Vagina (tissue), 2 donors: ENCODE results near the gene RNU1-1. TPM values are rescaled to one million over a fixed set of nuclear protein-coding genes. Genes with fewer than 3 reads are reported as not detected.
A peak's percentile ranks its signal among the peaks of the same experiment; 100 is the strongest.
"Not testable (repeated sequence)": the region's sequence is repeated elsewhere in the genome, so short reads cannot be mapped to it uniquely, and the experiment has no call there.

Experiments used
- DNase-seq, 2 donors: peaks; one replicate each; pipeline ENCODE4 v3.0.0-alpha.2; 2017; ENCODE audit errors: extremely low spot score in 2 of 2
- H3K27ac ChIP-seq: fragments of 200-600 bp; sonication (generic); one replicate; pipeline ENCODE4 v1.5.1; 2019
- H3K27me3 ChIP-seq: fragments of 200-600 bp; sonication (generic); one replicate; pipeline ENCODE4 v1.5.1; 2019
- H3K36me3 ChIP-seq, 2 donors: fragments of 200-600 bp; sonication (generic); one replicate each; pipeline ENCODE4 v1.5.1; 2017 to 2019
- H3K4me1 ChIP-seq: fragments of 200-600 bp; sonication (generic); one replicate; pipeline ENCODE4 v1.5.1; 2019
- H3K4me3 ChIP-seq, 2 donors: fragments of 200-600 bp; sonication (generic); 1 replicate in 1 of 2; 2 replicates in 1 of 2; pipeline ENCODE4 v1.5.1; 2016 to 2019
- H3K9me3 ChIP-seq: fragments of 200-600 bp; sonication (generic); one replicate; pipeline ENCODE4 v1.5.1; 2019
- CTCF ChIP-seq, 3 experiments: fragments of 450-650 bp in 2 of 3; fragments of 200-600 bp in 1 of 3; sonication (generic) in 1 of 3; IDR thresholded peaks; one replicate each; pipeline ENCODE4 v1.5.1; 2017 to 2019; ENCODE audit warnings: antibody characterized with exemption in 3 of 3, mild to moderate bottlenecking in 2 of 3, moderate library complexity in 2 of 3
- POLR2A ChIP-seq, 2 donors: fragments of 450-650 bp; IDR thresholded peaks; one replicate each; pipeline ENCODE4 v1.6.1; 2017; ENCODE audit warnings: antibody characterized with exemption in 2 of 2, mild to moderate bottlenecking in 2 of 2, moderate library complexity in 2 of 2
- POLR2AphosphoS5 ChIP-seq, 2 donors: sonication (generic); formaldehyde crosslinking; IDR thresholded peaks; one replicate each; pipeline ENCODE4 v1.9.0; 2017; ENCODE audit warnings: antibody characterized with exemption in 2 of 2, mild to moderate bottlenecking in 2 of 2, low read depth in 1 of 2; ENCODE audit not compliant: insufficient read depth in 1 of 2
- intact Hi-C: fragments of 100-400 bp; cut with DNase I; formaldehyde crosslinking; loops from one replicate; pipeline ENCODE4 v1.15.1; 2023
- total RNA-seq: library from RNA; depleted of rRNA; stranded (reverse); fragments of >200 nt; gene quantifications from one replicate; pipeline ENCODE4 v1.2.3, GENCODE V29; 2016

RNU1-1 gene
- total RNA-seq, 1 donor from 2014 or later = 19,908 TPM

DNA sequence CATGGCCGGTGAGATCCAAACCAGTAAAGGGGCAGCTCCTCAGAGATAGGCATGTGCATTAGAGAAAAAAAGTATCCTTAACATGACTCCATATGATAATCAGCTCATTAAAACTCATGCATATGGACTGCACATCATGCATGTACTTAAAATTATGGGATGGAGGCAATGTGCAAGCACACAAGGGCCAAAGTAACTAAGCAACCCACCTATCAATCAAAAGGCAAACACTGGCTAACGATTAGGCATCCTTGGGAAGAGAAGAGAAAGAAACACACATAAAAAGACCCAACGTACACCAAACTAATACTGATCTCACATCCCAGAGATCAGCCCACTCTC, 4.8 kb upstream of the RNU1-1 start:
- H3K27me3 ChIP-seq, H3K9me3 ChIP-seq, DNase-seq, H3K4me3 ChIP-seq, H3K36me3 ChIP-seq, H3K4me1 ChIP-seq, intact Hi-C loops, H3K27ac ChIP-seq: not testable (repeated sequence)

- H3K9me3 ChIP-seq, H3K4me1 ChIP-seq, intact Hi-C loops, H3K27me3 ChIP-seq, DNase-seq, H3K36me3 ChIP-seq, H3K27ac ChIP-seq, H3K4me3 ChIP-seq: not testable (repeated sequence)
These were observed 2.8 kb upstream of the RNU1-1 start for GRCh38 chr1:16516694-16517410.

GRCh38 chr1:16513412-16514106, 526 bp downstream of the RNU1-1 start:
- peak overlapping the region; percentile 53 for H3K27ac ChIP-seq
- H3K9me3 ChIP-seq, H3K27me3 ChIP-seq, intact Hi-C loops, DNase-seq, H3K4me1 ChIP-seq, H3K36me3 ChIP-seq: not testable (repeated sequence)
- H3K4me3 ChIP-seq = peak overlapping the region in 1 of 2 donors; percentile 30

DNA sequence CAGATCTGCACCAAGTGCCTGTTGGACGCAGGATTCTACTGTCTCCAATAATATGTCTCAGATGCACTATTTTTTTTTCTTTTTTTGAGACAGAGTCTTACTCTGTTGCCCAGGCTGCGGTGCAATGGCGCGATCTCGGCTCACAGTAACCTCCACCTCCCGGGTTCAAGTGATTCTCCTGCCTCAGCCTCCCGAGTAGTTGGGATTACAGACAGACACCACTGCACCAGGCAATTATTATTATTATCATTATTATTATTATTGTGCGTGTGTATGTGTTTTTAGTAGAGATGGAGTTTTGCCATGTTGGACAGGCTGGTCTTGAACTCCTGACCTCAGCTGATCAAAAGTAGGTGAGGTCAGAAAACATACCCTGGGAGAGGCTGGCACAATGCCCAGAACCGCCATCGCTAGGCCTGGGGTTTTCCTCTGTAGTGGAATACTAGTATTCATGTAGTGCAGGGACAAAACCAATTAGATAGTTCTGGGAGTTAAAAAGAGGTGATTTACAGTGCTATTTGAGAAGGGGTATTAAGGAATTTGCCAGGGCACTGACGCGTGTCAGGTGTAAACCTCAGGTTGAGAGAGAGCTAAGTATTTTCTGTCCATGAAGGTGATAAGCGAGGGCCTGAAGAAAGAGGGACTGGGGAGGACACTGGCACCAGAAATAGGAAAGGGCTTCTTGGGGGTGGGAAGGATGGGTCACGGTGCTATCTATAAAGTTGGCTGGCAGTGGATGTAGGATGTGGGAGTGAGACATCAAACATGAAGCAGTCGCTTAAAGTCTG, 1.3 kb downstream of the RNU1-1 start:
- H3K36me3 ChIP-seq, H3K9me3 ChIP-seq, H3K27me3 ChIP-seq, DNase-seq, H3K4me3 ChIP-seq, H3K4me1 ChIP-seq, intact Hi-C loops: not testable (repeated sequence)
- peak overlapping the region; percentile 53 for H3K27ac ChIP-seq

DNA sequence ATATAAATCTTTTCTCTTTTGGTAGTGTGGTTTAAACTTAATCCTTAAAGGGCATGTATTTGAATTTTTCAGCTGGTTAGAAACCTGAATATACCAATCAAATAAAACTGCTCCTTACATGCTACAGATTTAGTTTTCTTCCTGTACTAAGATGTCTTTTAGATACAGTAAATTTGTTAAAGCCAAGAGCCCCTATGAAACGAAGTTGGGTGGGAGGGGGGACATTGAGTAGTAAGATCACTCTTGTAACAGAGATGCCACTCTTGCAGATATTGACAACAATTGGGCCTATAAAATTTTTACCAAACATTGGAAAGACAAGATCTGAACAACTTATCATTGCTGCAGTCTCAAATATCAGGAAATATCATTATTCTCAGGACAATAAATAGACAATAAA, 2.2 kb downstream of the RNU1-1 start:
- not testable (repeated sequence) for H3K4me1 ChIP-seq

GRCh38 chr1:16508861-16509445, 5.1 kb downstream of the RNU1-1 start:
- H3K27me3 ChIP-seq, H3K4me3 ChIP-seq, H3K4me1 ChIP-seq, H3K27ac ChIP-seq, H3K36me3 ChIP-seq, intact Hi-C loops, H3K9me3 ChIP-seq: not testable (repeated sequence)
- peak in 1 of 2 donors; percentile 90 for DNase-seq

More for the DNA sequence above, 2.2 kb downstream of the RNU1-1 start:
- H3K9me3 ChIP-seq, intact Hi-C loops, DNase-seq, H3K27ac ChIP-seq, H3K4me3 ChIP-seq, H3K27me3 ChIP-seq, H3K36me3 ChIP-seq: not testable (repeated sequence)

GRCh38 chr1:16506364-16507136, 7.5 kb downstream of the RNU1-1 start:
- intact Hi-C loops, H3K27me3 ChIP-seq, DNase-seq, H3K9me3 ChIP-seq, H3K36me3 ChIP-seq, H3K4me1 ChIP-seq, H3K27ac ChIP-seq, H3K4me3 ChIP-seq: not testable (repeated sequence)

DNA sequence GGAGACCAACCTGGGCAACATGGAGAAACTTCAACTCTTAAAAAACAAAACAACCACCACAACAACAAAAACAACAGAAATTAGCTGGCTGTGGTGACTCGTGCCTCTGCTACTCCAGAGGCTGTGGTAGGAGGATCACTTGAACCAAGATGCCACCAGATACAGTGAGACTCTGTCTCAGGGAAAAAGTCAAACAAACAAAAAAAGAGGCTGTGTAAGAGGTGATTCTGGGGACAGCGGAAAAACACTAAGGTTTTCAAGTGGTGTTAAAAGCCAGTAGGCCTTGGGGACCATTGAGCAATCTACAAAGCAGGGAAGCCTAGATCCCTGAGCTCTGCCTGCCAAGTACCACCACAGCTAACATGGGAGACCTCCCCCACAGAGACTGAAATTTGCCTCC, 8.2 kb downstream of the RNU1-1 start:
- H3K9me3 ChIP-seq, intact Hi-C loops, H3K27me3 ChIP-seq, H3K4me1 ChIP-seq, H3K36me3 ChIP-seq, DNase-seq, H3K27ac ChIP-seq, H3K4me3 ChIP-seq: not testable (repeated sequence)

DNA sequence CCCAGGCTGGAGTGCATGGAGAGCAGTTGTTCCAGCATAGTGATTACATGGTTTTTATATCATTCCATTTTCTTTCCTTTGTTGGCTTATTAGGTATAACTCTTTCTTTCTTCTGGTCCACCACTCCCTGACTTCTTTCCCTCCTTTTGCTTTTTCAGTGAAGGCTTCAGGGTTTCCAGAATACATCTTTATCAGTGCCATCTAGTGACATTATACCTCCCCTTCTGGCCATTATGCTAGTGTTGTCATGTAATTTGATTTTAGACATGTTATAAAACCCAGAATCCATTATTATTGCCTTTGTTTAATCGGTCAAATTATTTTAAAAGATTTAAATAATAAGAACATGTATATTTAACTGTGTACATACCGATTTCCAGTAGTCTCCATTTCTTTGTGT, 10.6 kb downstream of the RNU1-1 start:
- no peak overlapping the region for H3K27ac ChIP-seq
- intact Hi-C loops = no loop called here
- no peak for TF ChIP-seq POLR2A (IDR thresholded peaks at IDR 0.05)
- no peak for TF ChIP-seq CTCF (IDR thresholded peaks at IDR 0.05)
- TF ChIP-seq POLR2AphosphoS5 (IDR thresholded peaks at IDR 0.05; ENCODE audit: insufficient read depth in 1 of 2, low read depth in 1 of 2) = no peak

GRCh38 chr1:16501446-16501845, 12.6 kb downstream of the RNU1-1 start:
- H3K9me3 ChIP-seq = not testable (repeated sequence)

More for the DNA sequence above, 10.6 kb downstream of the RNU1-1 start:
- DNase-seq = no peak
- H3K27me3 ChIP-seq = no peaks in the 10 kb centered on the region
- no peaks in the 10 kb centered on the region for H3K36me3 ChIP-seq
- H3K4me1 ChIP-seq = peaks cover 1% of the 10 kb centered on the region
- H3K9me3 ChIP-seq = no peaks in the 10 kb centered on the region
- no peak overlapping the region for H3K4me3 ChIP-seq

GRCh38 chr1:16500975-16501374, 13.1 kb downstream of the RNU1-1 start:
- H3K27ac ChIP-seq, H3K36me3 ChIP-seq, H3K9me3 ChIP-seq, H3K4me3 ChIP-seq, H3K27me3 ChIP-seq, intact Hi-C loops, DNase-seq, H3K4me1 ChIP-seq: not testable (repeated sequence)

More at GRCh38 chr1:16501446-16501845, 12.6 kb downstream of the RNU1-1 start:
- intact Hi-C loops, H3K4me3 ChIP-seq, H3K27ac ChIP-seq, H3K27me3 ChIP-seq, H3K36me3 ChIP-seq, H3K4me1 ChIP-seq, DNase-seq: not testable (repeated sequence)
